K562 (cell line): Measurements from ENCODE around the gene FPGS. TPM values are rescaled to one million over a fixed set of nuclear protein-coding genes. Genes with fewer than 3 reads are reported as not detected.

ENCODE experiments used
- CBX1 ChIP-seq: sonication (generic); IDR thresholded peaks from 2 replicates; pipeline ENCODE4 v1.6.1; 2016; ENCODE audit warnings: antibody characterized with exemption, low read depth, mild to moderate bottlenecking
- CC2D1A ChIP-seq: fragments of 450-650 bp; IDR thresholded peaks from 2 replicates; pipeline ENCODE4 v1.6.1; 2017; ENCODE audit warnings: mild to moderate bottlenecking
- CCNT2 ChIP-seq: IDR thresholded peaks from 2 replicates; pipeline ENCODE4 v1.6.1; 2011; ENCODE audit warnings: borderline replicate concordance, low read depth, mild to moderate bottlenecking, moderate library complexity, mixed read lengths, low read length; ENCODE audit not compliant: insufficient read length; ENCODE audit errors: extremely low read depth
- CTBP1 ChIP-seq: fragments of 450-650 bp; IDR thresholded peaks from 2 replicates; pipeline ENCODE4 v1.6.1; 2016; ENCODE audit warnings: borderline replicate concordance
- DDX20 ChIP-seq: fragments of 450-650 bp; IDR thresholded peaks from 2 replicates; pipeline ENCODE4 v1.6.1; 2016; ENCODE audit warnings: missing genetic modification characterization, low read depth, mild to moderate bottlenecking, missing compliant biosample characterization, moderate library complexity
- FOS ChIP-seq: IDR thresholded peaks from 3 replicates; pipeline ENCODE4 v1.6.1; 2011; ENCODE audit not compliant: insufficient read length; ENCODE audit errors: extremely low read depth
- FOXP4 ChIP-seq: sonication (generic); formaldehyde crosslinking; IDR thresholded peaks from 2 replicates; pipeline ENCODE4 v1.8.0; 2022; ENCODE audit warnings: mild to moderate bottlenecking, missing genetic modification reagents, borderline replicate concordance
- HEY1 ChIP-seq: fragments of 250-450 bp; sonication (Bioruptor Pico); IDR thresholded peaks from 2 replicates; pipeline ENCODE4 v1.5.0; 2020; ENCODE audit warnings: mild to moderate bottlenecking, moderate library complexity, borderline replicate concordance
- KLF16 ChIP-seq: IDR thresholded peaks from 2 replicates; pipeline ENCODE4 v1.6.1; 2016; ENCODE audit warnings: antibody characterized with exemption
- MCM5 ChIP-seq: fragments of 450-650 bp; IDR thresholded peaks from 2 replicates; pipeline ENCODE4 v1.6.1; 2016; ENCODE audit warnings: low read depth
- POLR3A ChIP-seq: IDR thresholded peaks from 2 replicates; pipeline ENCODE4 v1.6.1; 2011; ENCODE audit warnings: borderline replicate concordance, mild to moderate bottlenecking, moderate library complexity; ENCODE audit not compliant: insufficient read length, insufficient read depth; ENCODE audit errors: extremely low read depth
- SNRNP70 ChIP-seq: fragments of 200-400 bp; formaldehyde crosslinking; optimal IDR thresholded peaks from 2 replicates; pipeline ENCODE3; 2017; ENCODE audit warnings: low read depth, low read length
- TGIF2 ChIP-seq: sonication (generic); formaldehyde crosslinking; IDR thresholded peaks from 2 replicates; pipeline ENCODE4 v1.8.1; 2022; ENCODE audit warnings: mild to moderate bottlenecking, missing genetic modification reagents, moderate library complexity
- THRAP3 ChIP-seq: fragments of 450-650 bp; IDR thresholded peaks from 2 replicates; pipeline ENCODE4 v1.6.1; 2016; ENCODE audit warnings: mild to moderate bottlenecking, inconsistent platforms, borderline replicate concordance
- ZBTB49 ChIP-seq: sonication (generic); formaldehyde crosslinking; IDR thresholded peaks from 2 replicates; pipeline ENCODE4 v1.8.0; 2022; ENCODE audit warnings: missing genetic modification reagents, mild to moderate bottlenecking, borderline replicate concordance
- ZC3H8 ChIP-seq: fragments of 450-650 bp; IDR thresholded peaks from 2 replicates; pipeline ENCODE4 v1.6.1; 2017
- ZNF175 ChIP-seq: fragments of 200-800 bp; sonication (Bioruptor generic); IDR thresholded peaks from 2 replicates; pipeline ENCODE4 v1.6.1; 2016; ENCODE audit warnings: low read depth, mild to moderate bottlenecking, missing genetic modification characterization, missing compliant biosample characterization
- ZNF282 ChIP-seq: sonication (generic); formaldehyde crosslinking; IDR thresholded peaks from 2 replicates; pipeline ENCODE4 v1.8.1; 2023; ENCODE audit warnings: missing genetic modification reagents
- polyA plus RNA-seq, 8 experiments: library from polyadenylated mRNA; depleted of rRNA in 4 of 8; stranded (reverse) in 5 of 8; unstranded in 3 of 8; fragments of >200 nt; fragmentation: Nextera tagmentation in 2 of 8; fragmentation: Illumina TruSeq in 1 of 8; extraction: Ambion mirVana in 2 of 8; extraction: Trizol in 1 of 8; gene quantifications; 2 replicates each; pipeline versions ENCODE4 v1.2.1 to v1.2.3, GENCODE V29; 2011 to 2014; ENCODE audit warnings: inconsistent platforms in 1 of 8, missing spikeins in 1 of 8
- total RNA-seq, 7 experiments: library from RNA; depleted of rRNA in 6 of 7; stranded (reverse); fragments of >200 nt in 6 of 7; fragmentation: Illumina TruSeq in 2 of 7; extraction: Trizol in 2 of 7; gene quantifications; 2 replicates each; pipeline versions ENCODE4 v1.2.1 to v1.2.3, GENCODE V29; 2011 to 2021; ENCODE audit warnings: low replicate concordance in 1 of 7
- TF ChIP-seq, protein P1 (sequence below): fragments of 250-450 bp; sonication (Bioruptor Pico); IDR thresholded peaks from 2 replicates; pipeline ENCODE4 v1.8.0; 2022; ENCODE audit warnings: inconsistent platforms, mild to moderate bottlenecking, moderate library complexity, borderline replicate concordance
- TF ChIP-seq, protein P2 (sequence below): fragments of 250-450 bp; sonication (Bioruptor Pico); IDR thresholded peaks from 2 replicates; pipeline ENCODE4 v1.8.0; 2021; ENCODE audit warnings: moderate library complexity, mild to moderate bottlenecking, inconsistent platforms

FPGS gene
- total and polyA plus RNA-seq, 9 of the 15 experiments (the other 6 are each of a cell fraction or from before 2014, with no cell fraction given), result 0.84 to 86.4 (median 59.2) TPM

- TF ChIP-seq ZBTB49 (no peak), CC2D1A (no peak), HEY1 (CRISPR knock-in tag) (no peak), MCM5 (no peak), DDX20 (no peak), THRAP3 (no peak), ZC3H8 (no peak), ZNF282 (CRISPR knock-in tag) (no peak), CCNT2 (no peak), SNRNP70 (no peak), FOXP4 (no peak), FOS (no peak), TGIF2 (CRISPR knock-in tag) (no peak), ZNF175 (CRISPR knock-in tag) (no peak), CBX1 (no peak), POLR3A (no peak), KLF16 (no peak), CTBP1 (0 out of 2 replicates have a peak, but pooled peaks have one; percentile 19)
- TF ChIP-seq, protein P1, sequence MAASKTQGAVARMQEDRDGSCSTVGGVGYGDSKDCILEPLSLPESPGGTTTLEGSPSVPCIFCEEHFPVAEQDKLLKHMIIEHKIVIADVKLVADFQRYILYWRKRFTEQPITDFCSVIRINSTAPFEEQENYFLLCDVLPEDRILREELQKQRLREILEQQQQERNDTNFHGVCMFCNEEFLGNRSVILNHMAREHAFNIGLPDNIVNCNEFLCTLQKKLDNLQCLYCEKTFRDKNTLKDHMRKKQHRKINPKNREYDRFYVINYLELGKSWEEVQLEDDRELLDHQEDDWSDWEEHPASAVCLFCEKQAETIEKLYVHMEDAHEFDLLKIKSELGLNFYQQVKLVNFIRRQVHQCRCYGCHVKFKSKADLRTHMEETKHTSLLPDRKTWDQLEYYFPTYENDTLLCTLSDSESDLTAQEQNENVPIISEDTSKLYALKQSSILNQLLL (CRISPR knock-in tag), result no peak
- TF ChIP-seq, protein P2, sequence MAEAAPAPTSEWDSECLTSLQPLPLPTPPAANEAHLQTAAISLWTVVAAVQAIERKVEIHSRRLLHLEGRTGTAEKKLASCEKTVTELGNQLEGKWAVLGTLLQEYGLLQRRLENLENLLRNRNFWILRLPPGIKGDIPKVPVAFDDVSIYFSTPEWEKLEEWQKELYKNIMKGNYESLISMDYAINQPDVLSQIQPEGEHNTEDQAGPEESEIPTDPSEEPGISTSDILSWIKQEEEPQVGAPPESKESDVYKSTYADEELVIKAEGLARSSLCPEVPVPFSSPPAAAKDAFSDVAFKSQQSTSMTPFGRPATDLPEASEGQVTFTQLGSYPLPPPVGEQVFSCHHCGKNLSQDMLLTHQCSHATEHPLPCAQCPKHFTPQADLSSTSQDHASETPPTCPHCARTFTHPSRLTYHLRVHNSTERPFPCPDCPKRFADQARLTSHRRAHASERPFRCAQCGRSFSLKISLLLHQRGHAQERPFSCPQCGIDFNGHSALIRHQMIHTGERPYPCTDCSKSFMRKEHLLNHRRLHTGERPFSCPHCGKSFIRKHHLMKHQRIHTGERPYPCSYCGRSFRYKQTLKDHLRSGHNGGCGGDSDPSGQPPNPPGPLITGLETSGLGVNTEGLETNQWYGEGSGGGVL (CRISPR knock-in tag), result no peak
These were observed 23.3 kb upstream of the FPGS start (continued) for GRCh38 chr9:127779136-127779981.
